ENCODE results near the gene GNB5.
"Not testable (repeated sequence)": the region's sequence is repeated elsewhere in the genome, so short reads cannot be mapped to it uniquely, and the experiment has no call there.

Gene GNB5

DNA sequence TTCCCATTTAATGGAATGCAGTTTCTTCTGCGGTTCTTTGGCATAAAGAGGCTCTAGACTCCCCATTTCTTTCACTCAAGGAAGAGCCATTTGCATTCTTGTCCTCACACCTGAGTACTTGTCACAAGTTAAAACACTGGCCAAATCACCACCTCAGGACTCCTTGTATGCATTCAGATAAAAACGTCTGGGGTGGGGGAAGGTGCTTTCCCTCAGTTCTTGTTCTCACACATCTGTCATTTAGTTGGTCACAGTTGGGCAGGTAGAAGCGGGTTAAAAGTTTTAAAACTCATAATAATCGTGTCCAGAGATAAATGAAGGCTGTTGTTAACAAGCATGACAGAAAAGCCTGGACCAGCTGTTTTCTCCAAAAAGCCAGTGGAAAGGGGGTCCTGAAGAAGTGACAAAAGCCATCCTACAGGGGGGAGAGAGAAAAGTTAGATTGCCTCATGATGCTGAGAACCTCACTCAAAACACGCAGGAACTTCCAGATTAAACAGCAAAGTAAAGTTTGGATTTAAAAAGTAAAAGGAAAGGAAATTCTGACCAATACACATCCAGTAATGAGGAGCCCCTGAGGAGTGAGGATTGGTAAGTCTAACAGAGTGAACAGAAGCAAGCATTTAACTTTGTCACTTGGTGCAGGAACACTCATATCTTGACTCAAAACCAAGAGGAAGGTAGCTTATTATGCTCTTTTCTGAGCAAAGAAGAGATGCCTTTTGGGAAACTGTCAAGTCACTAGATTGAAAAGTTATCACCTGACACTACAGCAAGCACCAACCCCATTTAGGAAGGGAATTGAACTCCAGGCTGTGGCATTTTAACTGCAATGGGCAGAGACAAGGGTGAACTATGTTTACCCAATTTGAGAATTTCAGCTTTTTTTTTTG, 81.4 kb downstream of the GNB5 start:
- DNase-seq, result no peak

DNA sequence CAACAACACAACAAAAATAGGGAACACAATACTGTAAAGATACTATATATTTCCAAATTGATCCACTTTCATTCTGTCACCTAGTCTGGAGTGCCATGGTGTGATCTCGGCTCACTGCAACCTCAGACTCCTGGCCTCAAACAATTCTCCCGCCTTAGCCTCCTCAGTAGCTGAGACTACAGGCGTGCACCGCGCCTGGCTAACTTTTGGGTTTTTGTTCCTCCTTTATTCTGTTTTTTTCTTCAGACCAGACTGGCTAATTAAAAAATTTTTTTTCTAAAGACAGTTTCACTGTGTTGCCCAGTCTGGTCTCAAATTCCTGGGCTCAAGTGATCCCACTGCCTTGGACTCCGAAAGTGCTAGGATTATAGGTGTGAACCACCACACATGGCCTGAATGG, 84.0 kb downstream of the GNB5 start:
- no peak for DNase-seq

DNA sequence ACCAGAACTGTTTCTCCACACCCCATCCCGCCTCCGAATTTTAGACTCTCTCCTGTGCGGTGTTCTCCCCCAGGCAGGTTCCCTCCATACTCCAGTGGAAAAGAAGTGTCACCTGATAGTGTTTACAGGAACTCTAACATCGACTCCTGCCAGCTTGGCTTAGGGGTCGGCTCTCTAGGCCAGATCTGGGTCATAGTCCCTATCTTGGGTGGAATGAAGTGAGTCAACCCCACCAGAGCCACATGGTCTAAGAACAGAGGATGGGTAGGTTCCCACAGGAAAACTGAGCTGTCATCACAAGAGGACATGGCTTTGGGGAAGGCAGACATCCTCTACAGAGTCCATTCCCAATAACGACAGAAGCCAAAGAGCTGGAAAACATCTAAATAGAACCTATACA, 84.6 kb downstream of the GNB5 start:
- DNase-seq, result no peak

DNA sequence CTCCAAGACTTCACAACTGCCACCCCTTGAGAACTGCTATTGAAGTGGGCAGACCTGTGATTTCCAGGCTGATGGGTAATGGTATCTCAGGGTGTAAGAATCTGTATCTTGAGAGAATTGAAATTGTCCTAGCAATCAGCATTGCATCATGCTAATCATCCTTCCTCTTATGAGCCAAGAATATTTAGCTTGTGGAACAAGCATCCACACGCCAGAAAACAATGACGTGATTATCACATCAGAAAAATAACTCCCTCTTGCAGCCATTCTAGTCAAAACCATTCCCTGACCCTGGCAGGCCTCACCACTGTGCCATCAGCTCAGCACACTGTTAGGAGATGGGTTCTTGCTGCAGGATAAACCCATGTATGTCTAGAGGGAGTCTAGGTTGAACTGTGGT, 85.3 kb downstream of the GNB5 start:
- no peak for DNase-seq

DNA sequence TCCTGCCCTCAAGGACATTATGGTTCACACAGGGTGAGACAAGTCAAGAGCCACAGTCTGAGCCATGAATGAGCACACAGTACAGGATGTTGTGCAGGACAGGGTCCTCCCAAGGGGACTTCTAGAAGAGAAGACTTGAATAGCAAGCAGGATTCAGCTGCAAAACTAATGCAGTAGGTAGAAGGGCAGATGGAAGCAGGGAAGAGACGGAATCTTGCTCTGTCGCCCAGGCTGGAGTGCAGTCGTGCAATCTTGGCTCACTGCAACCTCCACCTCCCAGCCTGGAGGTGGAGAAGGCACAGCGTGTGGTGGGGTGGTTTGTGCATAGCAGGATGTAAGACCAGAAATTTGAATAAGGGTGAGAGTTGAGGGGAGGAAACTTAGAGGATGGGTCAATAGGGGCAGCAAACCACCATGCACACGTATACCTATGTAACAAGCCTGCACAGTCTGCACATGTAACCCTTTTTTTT, 86.6 kb downstream of the GNB5 start:
- DNase-seq, result no peak

DNA sequence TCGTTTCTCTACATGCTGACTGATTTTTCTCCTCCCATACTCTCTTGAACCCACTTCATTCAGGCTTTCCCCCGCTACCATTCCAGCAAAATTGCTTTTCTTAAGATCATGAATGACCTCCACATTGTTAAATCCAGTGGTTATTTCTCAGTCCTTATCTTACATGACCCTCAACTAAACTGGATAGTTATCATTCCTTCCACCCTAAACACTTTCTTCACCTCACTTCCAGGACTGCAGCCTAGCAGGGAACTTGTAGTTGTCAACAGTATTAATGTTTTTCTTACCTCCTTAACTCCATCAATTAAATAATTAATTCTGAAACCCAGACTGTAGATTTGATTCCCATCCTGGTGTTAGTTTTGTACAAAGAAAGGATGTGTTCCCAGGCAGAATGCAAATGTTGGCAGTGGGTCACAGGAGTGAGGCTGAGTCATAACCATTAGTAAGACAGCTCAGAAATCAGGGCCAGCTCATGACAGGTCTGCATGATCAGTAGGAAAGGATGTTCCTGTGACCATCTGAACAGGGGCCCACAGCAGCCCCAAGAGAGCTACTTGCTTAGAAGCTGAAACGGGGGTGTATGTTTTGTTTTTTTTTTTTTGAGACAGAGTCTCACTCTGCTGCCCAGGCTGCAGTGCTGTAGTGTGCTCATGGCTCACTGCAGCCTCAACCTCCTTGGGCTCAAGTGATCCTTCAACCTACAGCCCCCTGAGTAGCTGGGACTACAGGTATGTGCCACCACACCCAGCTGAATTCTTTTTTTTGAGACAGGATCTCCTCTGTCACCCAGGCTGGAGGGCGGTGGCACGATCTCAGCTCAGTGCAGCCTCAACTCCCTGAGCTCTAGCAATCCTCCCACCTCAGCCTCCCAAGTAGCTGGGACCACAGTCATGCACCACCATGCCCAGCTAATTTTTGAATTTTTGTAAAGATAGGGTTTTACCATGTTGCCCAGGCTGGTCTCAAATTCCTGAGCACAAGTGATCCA, 87.7 kb downstream of the GNB5 start:
- no peak for DNase-seq

DNA sequence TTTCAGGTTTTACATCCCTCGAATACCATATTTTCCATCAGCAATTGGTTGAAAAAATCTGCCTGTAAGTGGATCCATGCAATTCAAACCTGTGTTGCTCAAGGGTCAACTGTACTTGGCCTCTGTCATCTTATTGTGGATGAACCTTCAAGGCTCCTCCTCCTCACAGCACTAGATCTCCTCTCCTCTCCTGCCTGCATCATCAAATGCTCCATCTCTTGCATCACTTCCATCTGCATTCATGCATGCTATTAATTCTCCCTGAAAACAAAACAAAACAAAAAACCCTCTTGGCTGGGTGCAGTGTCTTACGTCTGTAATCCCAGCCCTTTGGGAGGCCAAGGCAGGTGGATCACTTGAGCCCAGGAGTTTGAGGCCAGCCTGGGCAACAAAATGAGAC, 88.7 kb downstream of the GNB5 start:
- no peak for DNase-seq

DNA sequence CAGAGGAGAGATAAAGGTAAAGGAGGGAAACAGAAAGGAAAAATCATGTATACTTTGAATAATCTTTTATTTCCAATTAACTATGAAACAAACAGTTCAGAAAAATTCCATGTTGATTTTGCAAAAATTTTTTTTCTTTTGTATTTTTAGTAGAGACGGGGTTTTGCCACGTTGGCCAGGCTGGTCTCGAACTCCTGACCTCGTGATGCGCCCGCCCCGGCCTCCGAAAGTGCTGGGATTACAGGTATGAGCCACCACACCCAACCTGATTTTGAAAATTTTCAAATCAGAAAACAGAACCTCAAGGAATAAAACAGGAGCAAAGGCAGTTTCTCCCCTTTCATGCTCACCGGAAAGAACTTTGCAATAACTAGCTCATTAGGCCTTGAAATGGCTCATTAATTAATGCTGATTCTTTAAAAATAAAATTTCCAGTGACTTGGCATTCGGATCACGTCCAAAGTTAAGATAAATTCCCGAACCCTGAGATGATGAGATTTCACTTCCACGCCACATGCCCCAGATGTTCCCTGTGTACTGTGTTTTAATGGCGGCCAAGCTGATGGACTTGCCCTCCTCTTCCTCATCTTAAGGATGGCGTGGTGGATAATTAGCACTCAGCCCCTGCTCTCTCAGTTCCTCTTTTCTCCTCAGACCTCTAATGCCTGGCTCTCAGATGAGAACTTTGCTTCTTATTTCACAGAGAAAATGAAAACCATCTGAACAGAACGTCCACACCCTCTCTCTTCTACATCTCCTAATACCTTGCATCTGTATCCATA, 89.5 kb downstream of the GNB5 start:
- DNase-seq, result no peak

DNA sequence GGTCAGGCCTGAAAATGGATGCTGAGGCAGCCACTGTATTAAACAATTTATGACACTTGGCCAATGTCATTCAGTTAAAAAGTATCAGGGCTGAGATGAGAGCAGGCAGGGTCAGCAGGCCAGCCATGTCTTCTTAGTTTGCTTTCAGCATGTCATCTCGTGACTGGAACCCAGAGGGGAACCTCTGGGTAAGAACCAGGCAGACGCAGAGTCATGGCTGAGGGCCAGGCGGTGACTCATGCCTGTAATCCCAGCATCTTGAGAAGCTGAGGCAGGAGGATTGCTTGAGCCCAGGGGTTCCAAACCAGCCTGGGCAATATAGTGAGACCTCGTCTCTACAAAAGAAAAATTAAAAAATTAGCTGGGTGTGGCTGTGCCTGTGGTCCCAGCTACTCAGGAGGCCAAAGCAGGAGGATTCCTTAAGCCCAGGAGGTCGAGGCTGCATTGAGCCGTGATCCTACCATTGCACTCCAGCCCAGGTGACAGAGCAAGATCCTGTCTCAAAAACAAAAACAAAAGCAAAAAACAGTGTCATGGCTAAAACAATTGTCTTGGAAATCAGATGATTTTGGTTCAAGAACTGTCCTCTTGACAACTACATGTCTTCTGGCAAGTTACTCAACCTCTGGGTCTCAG, 90.3 kb downstream of the GNB5 start:
- DNase-seq, result peak; percentile 36

DNA sequence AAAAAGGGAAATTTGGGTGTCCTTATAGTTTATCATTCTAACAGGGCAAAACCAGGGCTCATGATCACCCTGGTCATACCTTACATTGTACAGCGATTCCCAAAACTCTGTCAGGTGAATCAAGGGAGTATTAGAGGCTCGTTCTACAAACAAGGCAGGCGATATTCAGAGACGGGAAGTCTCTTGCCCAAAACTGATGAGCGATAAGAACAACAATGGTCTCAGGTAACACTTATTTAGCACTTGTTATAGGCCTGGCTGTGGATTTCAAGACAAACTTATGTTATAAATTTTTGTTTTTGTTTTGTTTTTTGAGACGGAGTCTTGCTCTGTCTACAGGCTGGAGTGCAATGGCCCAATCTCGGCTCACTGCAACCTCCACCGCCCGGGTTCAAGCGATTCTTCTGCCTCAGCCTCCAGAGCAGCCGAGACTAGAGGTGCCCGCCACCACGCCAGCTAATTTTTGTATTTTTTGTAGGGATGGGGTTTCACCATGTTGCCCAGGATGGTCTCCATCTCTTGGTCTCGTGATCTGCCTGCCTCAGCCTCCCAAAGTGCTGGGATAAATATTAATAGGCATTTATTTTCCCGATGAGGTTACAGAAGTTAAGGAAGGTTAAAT, 91.4 kb downstream of the GNB5 start:
- no peak for DNase-seq

DNA sequence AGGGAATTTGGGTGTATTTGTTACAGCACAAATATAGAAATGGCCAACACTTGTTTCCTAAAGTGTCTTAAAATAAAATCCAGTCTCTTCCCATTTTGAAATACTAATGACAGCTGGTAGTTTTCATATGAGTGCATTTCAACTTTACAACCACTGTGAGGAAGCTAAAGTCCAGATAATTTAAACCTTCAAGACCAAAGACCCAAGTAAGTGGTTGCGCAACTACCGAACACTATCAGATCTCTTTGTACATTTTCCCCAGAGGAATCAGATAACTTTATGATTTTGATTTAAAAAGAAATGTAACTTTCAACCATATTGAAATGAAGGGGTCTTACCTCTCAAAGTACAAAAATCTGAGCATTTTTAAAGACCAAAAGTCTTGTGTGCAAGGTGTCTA, 92.9 kb downstream of the GNB5 start:
- DNase-seq, result no peak

DNA sequence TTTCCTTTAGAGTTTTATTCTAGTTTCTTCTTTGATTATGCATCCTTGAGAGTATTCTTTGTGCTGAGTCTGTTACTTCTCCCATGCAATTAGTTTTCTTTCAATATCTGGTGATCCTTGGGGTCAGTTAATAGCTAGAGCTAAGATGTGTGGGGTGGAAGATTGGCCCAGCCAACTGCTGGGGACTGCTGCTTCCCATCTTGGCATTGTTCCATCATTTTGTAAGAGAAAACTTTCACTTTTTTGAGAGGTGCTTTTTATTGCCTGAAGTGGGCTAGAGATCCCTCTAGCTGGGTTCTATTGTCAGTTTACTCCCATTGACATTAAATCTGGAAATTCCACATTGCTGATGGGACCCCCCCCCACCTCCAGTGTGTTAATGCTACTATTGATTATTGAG, 94.0 kb downstream of the GNB5 start:
- DNase-seq, result no peak

DNA sequence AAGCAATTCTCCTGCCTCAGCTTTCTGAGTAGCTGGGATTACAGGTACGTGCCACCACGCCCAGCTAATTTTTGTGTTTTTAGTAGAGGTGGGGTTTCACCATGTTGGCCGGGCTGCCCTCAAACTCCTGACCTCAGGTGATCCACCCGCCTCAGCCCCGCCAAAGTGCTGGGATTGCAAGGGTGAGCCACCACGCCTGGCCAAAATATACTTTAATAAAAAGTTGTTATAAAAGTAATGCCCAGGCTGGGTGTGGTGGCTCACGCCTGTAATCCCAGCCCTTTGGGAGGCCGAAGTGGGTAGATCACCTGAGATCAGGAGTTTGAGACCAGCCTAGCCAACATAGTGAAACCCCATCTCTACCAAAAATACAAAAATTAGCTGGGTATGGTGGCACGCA, 94.7 kb downstream of the GNB5 start:
- DNase-seq, result not testable (repeated sequence)

DNA sequence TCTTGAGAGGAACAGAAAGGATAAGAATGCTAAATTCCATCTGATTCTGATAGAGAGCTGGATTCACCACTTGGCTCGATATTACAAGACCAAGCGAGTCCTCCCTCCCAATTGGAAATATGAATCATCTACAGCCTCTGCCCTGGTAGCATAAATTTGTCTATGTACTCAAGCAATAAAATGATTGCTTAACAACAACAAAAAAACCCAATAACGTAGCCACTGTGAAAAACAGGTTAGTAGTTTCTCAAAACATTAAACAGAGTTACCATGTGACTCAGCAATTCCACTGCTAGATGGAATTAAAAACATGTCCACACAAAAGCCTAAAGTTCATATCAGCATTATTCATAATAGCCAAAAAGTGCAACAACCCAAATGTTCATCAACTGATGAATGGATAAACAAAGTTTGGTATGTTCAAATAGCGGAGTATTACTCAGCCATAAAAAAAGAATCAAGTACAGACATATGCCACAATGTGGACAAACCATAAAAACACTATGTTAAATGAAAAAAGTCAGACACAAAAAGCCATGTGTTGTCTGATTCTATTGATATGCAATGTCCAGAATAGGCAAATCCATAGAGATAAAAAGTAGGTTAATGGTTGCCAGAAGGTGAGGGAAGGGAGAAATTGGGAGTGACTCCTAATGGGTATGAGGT, 95.5 kb downstream of the GNB5 start:
- DNase-seq, result no peak

DNA sequence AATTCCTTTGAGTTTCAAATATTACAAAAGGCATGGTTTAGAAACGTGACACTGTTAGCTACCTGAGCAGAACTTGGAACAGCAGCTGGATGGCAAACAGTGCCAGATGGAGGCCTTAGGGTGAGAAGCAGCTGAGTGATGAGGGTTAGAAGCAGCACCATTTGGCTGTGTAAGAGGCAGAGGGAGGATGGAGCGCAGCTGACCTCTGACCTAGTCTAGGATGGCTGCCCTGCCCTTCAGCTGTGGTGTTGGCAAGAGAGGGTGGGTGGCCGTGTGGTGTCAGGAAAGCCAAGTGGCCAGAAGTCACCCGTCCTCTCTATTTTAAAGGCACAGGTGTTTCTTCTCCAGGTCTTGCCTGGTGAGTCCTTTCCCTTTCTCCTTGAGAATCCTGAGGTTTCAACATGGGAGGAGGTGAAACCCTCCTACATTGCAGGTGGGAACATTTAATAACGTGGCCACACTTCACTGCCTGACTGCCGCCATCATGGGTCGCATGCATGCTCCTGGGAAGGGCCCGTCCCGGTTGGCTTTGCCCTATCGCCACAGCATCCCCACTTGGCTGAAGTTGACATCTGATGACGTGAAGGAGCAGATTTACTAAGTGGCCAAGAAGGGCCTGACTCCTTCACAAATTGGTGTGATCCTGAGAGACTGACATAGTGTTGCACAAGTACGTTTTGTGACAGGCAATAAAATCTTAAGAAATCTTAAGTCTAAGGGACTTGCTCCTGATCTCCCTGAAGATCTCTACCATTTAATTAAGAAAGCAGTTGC, 96.2 kb downstream of the GNB5 start:
- no peak for DNase-seq

DNA sequence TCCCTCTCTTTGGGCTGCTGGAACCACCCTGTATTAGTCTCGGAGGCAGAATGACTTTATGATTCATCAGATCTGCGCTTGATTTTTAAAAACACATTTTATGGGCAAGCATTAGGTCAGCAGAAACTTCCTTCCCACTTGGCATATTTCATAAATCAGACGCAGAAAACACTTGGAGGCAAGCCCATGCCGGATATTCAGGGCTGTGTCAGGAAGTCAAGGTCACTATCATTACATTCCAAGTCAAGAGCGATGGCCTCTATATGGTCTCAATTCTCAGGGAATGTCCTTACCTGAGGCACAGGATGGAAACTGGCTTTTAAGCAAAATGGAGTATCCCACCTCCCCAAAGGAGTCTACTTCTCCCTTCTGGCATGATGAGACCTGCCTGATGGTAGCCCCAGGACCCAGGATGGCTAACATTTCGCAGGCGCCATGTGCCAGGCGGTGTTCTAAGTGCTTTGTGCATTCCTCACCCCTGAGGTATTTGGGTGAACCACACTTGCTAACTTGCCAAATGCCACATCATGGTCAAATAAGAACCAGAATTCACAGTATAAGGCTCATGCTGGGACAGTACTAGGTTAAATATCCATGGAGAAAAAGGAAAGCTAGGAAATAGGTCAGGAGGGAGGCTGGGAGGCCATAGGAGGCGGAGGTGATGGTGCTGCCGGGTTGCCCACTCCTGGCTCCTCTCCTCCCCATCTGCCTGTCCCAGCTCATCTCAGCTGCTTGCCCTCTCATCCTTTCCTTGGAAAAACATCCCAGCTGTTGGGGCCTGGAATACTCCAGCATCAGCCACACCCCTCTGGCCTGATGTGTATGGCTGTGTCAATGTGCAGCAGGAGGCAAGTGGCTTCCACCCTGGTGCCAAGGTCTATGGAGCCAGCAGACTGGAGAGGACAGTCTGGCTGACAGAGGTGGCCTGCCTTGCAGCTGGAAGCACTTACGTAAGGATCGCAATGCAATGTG, 97.4 kb downstream of the GNB5 start:
- no peak for DNase-seq

DNA sequence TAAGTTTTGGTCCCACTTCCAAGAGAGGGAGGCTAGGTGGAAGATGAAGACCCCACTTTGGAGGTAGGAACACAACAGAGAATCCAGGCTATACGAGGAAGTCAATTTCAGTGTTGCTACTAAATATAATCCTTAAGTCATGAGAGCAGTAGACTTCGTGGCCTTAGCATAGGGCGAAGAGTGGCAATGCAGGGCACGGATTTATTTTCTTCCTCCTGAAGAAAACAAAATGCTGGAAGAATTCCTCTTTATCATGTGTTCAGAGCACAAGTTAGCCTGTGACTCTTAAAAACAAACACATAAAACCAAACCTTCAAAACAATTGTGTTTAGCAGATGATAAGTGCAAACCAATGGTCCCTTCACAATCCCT, 98.0 kb downstream of the GNB5 start:
- DNase-seq, result no peak

DNA sequence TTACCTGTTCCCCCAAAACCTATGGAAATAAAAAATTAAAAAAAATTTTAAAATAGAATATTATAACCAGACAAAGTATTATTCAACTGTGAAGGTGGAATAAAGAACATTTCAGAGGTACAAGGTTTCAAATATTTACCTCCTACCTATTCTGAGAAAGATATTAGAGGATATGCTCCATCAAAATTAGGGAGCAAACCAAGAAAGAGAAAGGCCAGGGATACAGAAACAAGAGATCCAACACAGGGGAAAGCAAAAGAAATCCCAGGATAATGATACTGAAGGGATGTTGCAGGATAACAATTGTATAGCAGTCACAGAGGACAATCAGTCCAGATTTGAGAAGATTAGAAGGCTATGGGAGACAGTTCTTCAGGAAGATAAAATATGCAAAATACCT, 101.0 kb downstream of the GNB5 start:
- DNase-seq, result no peak
